Choroid plexus epithelial cell (primary cell): ENCODE data around the gene MCC.
A peak's percentile ranks its signal among the peaks of the same experiment; 100 is the strongest.

ENCODE experiments used
- DNase-seq: peaks from one replicate; pipeline ENCODE4 v3.0.0-alpha.2; 2010; ENCODE audit warnings: low read depth
- H3K4me3 ChIP-seq: 2 replicates; pipeline ENCODE4 v1.5.1; 2011; ENCODE audit warnings: low read depth, mild to moderate bottlenecking, control low read depth, low read length, moderate library complexity
- TF ChIP-seq, protein P1 (sequence below): conservative IDR thresholded peaks from 2 replicates; pipeline ENCODE4 v1.5.1; 2011; ENCODE audit warnings: low read depth, mild to moderate bottlenecking, control low read depth, inconsistent platforms, low read length, moderate library complexity

The MCC gene

DNA sequence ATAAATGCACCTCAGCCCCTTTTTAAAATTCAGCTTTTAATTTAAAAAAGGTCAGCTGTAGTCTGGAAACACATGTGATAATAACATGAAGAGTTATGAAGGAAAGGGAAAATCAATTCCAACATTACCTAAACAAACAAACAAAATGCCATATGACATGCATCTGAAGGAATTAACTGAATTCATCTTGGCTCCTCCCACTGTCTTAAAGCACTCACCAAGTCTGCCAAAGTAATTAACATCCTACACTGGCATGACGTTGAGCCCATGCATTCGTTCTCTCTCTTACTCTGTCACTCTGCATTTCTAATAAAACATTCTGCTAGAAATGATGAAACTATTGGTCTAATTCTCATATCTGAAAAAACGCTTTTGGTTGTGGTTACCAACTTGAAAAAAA is 91.2 kb downstream of the MCC start:
- TF ChIP-seq, protein P1, sequence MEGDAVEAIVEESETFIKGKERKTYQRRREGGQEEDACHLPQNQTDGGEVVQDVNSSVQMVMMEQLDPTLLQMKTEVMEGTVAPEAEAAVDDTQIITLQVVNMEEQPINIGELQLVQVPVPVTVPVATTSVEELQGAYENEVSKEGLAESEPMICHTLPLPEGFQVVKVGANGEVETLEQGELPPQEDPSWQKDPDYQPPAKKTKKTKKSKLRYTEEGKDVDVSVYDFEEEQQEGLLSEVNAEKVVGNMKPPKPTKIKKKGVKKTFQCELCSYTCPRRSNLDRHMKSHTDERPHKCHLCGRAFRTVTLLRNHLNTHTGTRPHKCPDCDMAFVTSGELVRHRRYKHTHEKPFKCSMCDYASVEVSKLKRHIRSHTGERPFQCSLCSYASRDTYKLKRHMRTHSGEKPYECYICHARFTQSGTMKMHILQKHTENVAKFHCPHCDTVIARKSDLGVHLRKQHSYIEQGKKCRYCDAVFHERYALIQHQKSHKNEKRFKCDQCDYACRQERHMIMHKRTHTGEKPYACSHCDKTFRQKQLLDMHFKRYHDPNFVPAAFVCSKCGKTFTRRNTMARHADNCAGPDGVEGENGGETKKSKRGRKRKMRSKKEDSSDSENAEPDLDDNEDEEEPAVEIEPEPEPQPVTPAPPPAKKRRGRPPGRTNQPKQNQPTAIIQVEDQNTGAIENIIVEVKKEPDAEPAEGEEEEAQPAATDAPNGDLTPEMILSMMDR, result no peak
- no peak for DNase-seq
- no peak overlapping the region for H3K4me3 ChIP-seq

DNA sequence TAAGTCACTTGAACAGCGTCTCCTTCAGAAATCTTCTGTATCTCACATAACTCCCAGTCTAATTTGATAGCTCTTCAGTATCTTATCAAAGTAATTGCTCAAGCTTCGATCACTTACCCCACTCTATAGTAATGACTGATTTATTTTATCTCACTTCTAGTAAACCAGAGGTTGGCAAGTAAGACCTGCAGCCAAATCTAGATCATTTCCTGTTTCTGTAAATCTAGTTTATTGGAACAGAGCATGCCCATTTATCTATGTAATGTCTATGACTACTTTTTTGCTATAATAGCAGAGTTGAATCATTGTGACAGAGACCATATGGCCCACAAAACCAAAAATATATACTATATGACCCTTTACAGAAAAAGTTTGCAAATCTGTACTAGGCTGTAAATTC is 93.6 kb downstream of the MCC start:
- TF ChIP-seq, protein P1, result no peak
- no peak overlapping the region for H3K4me3 ChIP-seq
- no peak for DNase-seq

DNA sequence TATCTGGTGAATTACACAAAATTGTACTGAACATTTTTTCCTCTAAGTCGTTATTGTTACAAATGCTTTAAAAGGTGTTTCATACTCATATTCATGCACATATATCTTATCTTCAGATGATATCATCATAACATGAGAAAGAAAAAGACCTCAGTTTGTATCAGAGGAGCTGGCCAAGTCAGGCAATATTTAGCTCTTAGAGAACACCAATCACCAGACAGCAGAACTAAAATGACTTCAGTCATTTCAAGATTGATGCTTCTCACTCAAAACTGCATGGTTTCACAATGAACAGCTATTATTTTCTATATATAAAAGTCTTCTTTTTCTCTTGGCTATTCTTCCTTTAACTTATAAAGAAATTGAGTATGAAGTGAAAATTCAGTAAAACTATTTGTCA is 98.0 kb downstream of the MCC start:
- no peak for DNase-seq
- H3K4me3 ChIP-seq, result no peak overlapping the region
- TF ChIP-seq, protein P1, result no peak

DNA sequence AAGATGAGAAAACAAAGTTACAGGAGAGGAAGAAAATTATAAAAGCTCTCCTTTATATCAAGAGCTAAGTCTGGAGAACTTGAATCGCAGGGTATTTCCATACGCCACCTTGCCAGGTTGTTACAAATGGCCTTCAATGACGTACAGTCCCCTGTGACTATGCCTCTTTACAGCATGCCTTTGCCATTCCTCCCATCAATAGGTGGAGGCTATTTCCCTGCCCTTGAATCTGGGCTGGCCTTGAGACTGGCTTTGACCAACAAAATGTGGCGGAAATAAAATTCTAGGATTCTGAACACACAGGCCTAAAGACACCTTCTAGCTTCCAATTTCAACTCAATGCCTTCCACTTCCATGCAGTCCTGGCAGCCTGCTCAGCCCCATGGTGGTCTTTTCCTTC is 99.1 kb downstream of the MCC start:
- H3K4me3 ChIP-seq, result no peak overlapping the region
- DNase-seq, result no peak
- TF ChIP-seq, protein P1, result no peak

DNA sequence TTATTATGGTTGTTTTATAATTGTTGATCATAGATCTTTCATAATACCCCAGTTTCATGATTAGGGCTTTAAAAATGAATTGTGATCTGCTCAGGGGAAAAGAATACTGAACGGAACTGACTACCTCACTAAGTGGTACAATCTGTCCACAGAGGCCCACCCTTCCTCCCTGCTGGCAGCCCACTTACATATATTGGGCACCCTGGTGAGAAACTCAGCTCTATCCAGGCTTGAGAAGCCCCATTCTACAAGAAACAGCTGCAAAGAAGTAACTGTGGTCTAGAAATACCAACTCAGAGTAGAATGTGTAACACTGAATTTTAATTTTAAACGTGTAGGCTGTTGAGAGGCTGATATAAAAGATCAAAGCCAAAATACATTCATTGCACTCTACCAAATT is 100.4 kb downstream of the MCC start:
- TF ChIP-seq, protein P1, result no peak
- H3K4me3 ChIP-seq, result no peak overlapping the region
- DNase-seq, result no peak

DNA sequence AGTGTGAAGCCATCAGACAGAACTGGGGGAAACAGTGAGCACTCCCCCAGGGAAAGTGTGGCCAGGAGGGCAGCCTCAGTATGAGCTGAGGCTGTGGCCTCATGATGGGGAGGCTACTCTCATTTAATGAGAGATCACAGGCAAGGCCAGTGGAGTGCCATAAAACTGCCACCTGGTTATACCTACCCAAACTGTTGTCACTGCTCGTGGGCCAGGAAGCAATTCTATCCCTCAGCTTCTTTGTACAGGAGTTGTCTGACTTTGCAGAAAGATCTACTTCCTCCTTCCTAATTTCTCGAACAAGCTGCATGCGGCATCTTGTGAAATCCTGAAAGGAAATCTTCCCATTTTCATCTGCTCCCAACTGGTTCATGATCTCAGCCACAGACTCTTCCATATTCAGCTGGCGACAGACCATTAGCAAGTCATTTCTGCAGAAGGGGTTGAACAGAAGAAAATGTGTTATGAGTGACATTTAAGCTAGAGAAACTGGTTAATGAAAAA is 103.4 kb downstream of the MCC start:
- H3K4me3 ChIP-seq, result no peak overlapping the region
- no peak for DNase-seq
- TF ChIP-seq, protein P1, result no peak

DNA sequence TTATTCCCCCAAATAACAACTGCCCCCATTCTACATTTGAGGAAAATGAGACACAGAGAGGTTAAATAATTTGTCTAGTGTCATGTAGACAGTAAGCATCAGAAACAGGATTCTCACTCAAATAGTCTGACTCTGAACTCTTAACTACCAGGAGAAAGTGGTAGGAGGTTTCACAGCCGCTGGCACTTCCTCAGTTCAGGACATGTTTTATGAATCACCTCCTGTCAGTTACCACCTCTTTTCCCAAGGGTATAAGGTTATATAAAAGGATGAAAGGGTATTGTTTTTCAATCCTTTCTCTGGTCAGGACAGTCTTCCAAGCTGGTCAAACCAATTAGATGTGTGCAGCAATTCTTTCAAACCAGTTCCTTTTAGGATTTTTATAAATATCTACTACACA is 105.5 kb downstream of the MCC start:
- TF ChIP-seq, protein P1, result no peak
- no peak overlapping the region for H3K4me3 ChIP-seq
- DNase-seq, result peak; percentile 16
